DMS79 (cell line): ENCODE results near the gene MRPL54.
"Not testable (repeated sequence)": the region's sequence is repeated elsewhere in the genome, so short reads cannot be mapped to it uniquely, and the experiment has no call there.

Source experiments
- DNase-seq: peaks from one replicate; lab custom pipeline; 2025; lab: John Stamatoyannopoulos, UW

MRPL54 gene

GRCh38 chr19:3810708-3811355 is 48.4 kb downstream of the MRPL54 start:
- no peak for DNase-seq

GRCh38 chr19:3813473-3814392 is 51.3 kb downstream of the MRPL54 start:
- no peak for DNase-seq

- DNase-seq = no peak
Observed at GRCh38 chr19:3814648-3815047, 52.2 kb downstream of the MRPL54 start.

- not testable (repeated sequence) for DNase-seq
Observed at GRCh38 chr19:3816148-3816547, 53.7 kb downstream of the MRPL54 start.

- DNase-seq = no peak
Observed at GRCh38 chr19:3816566-3817218, 54.2 kb downstream of the MRPL54 start.
